ENCODE measurements around the gene PARD6G.
"Not testable (repeated sequence)": the region's sequence is repeated elsewhere in the genome, so short reads cannot be mapped to it uniquely, and the experiment has no call there.

- TF ChIP-seq CTCF (IDR thresholded peaks at IDR 0.05); POLR2AphosphoS5 (IDR thresholded peaks at IDR 0.05); POLR2A (IDR thresholded peaks at IDR 0.05); EP300 (IDR thresholded peaks at IDR 0.05; ENCODE audit: low read depth): not testable (repeated sequence)
Measured at GRCh38 chr18:80237519-80237918, 9.8 kb downstream of the PARD6G start.
